HFFc6 (cell line): Measurements from ENCODE around the gene NDUFB7. TPM values are rescaled to one million over a fixed set of nuclear protein-coding genes. Genes with fewer than 3 reads are reported as not detected.
"Not testable (repeated sequence)": the region's sequence is repeated elsewhere in the genome, so short reads cannot be mapped to it uniquely, and the experiment has no call there.

Experiments used
- DNase-seq: peaks from one replicate; pipeline ENCODE4 v3.0.0-alpha.2; 2018
- H3K27ac Mint-ChIP-seq: 2 replicates; pipeline ENCODE4 v1.8.0; 2020; ENCODE audit warnings: mild to moderate bottlenecking, mixed read lengths
- H3K27me3 Mint-ChIP-seq: 2 replicates; pipeline ENCODE4 v1.8.0; 2021; ENCODE audit warnings: mild to moderate bottlenecking, moderate library complexity, mixed read lengths; ENCODE audit not compliant: insufficient read depth
- H3K36me3 Mint-ChIP-seq: 2 replicates; pipeline ENCODE4 v1.8.0; 2021; ENCODE audit warnings: low read depth, mixed read lengths
- H3K4me1 Mint-ChIP-seq: 2 replicates; pipeline ENCODE4 v1.8.0; 2020; ENCODE audit warnings: low read depth, mixed read lengths
- H3K4me3 Mint-ChIP-seq: 2 replicates; pipeline ENCODE4 v1.8.0; 2020; ENCODE audit warnings: mild to moderate bottlenecking, moderate library complexity, mixed read lengths
- H3K9me3 Mint-ChIP-seq: 2 replicates; pipeline ENCODE4 v1.8.0; 2020; ENCODE audit warnings: mild to moderate bottlenecking, mixed read lengths
- total RNA-seq, 6 experiments: library from RNA; stranded (reverse); fragmentation: NEBNext Ultra II Directional; extraction: Animal tissue kit (Norgen Biotek cat#: 25700); gene quantifications; 2 replicates in 1 of 6; 3 replicates in 5 of 6; pipeline ENCODE4 v1.2.3, GENCODE V29; 2021
- TF ChIP-seq, protein P1 (sequence below): fragments of 200-600 bp; sonication (generic); IDR thresholded peaks from 2 replicates; pipeline ENCODE4 v1.5.0; 2021; ENCODE audit warnings: antibody characterized with exemption, mild to moderate bottlenecking

The NDUFB7 gene
- total RNA-seq, 6 experiments from 2014 or later = 167 to 227 (median 199) TPM

DNA sequence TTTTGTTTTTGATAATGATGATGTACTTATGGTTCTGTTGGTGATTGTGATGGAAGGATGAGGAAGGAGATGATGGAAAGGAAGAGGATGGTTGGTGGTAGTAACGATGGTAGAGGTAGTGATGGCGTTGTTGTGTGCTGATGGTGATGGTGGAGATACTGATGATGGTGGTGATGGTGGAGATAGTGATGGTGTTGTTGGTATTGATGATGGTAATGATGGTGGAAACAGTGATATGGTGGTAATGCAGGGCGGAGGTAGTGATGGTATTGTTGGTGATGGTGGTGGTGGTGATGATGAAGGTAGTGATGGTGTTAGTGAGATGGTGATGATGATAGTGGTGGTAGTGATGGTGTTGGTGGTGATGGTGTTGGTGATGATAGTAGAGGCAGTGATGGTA, 23.7 kb upstream of the NDUFB7 start:
- DNase-seq = no peak
- TF ChIP-seq, protein P1, sequence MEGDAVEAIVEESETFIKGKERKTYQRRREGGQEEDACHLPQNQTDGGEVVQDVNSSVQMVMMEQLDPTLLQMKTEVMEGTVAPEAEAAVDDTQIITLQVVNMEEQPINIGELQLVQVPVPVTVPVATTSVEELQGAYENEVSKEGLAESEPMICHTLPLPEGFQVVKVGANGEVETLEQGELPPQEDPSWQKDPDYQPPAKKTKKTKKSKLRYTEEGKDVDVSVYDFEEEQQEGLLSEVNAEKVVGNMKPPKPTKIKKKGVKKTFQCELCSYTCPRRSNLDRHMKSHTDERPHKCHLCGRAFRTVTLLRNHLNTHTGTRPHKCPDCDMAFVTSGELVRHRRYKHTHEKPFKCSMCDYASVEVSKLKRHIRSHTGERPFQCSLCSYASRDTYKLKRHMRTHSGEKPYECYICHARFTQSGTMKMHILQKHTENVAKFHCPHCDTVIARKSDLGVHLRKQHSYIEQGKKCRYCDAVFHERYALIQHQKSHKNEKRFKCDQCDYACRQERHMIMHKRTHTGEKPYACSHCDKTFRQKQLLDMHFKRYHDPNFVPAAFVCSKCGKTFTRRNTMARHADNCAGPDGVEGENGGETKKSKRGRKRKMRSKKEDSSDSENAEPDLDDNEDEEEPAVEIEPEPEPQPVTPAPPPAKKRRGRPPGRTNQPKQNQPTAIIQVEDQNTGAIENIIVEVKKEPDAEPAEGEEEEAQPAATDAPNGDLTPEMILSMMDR = no peak
- Mint-ChIP-seq H3K27me3 (peaks cover 8% of the 10 kb centered on the region), H3K27ac (no peak overlapping the region), H3K4me3 (no peak overlapping the region), H3K4me1 (no peaks in the 10 kb centered on the region), H3K36me3 (peaks cover 6% of the 10 kb centered on the region; the same call in 1 of the 2 replicates), H3K9me3 (peaks cover 13% of the 10 kb centered on the region)

DNA sequence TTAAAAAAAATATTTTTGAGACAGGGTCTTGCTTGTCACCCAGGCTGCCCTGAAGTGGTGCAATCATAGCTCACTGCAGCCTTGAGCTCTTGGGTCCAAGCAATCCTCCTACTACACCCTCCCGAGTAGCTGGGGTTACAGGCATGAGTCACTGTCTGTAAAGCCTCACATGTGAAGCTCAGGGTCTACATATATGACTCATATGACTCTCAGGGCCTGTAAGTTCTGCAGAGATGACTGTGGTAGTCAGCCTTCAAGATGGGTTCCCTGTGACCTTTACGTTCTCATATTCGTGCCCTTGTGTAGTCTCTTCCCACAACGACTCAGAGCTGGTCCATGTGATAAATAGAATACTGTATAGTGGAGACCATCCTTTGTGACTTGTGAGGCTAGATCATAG, 17.6 kb upstream of the NDUFB7 start:
- not testable (repeated sequence) for DNase-seq, H3K27ac Mint-ChIP-seq

DNA sequence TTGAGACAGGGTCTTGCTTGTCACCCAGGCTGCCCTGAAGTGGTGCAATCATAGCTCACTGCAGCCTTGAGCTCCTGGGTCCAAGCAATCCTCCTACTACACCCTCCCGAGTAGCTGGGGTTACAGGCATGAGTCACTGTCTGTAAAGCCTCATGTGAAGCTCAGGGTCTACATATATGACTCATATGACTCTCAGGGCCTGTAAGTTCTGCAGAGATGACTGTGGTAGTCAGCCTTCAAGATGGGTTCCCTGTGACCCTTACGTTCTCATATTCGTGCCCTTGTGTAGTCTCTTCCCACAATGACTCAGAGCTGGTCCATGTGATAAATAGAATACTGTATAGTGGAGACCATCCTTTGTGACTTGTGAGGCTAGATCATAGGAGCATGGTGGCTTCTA, 13.3 kb upstream of the NDUFB7 start:
- peak; percentile 50 for DNase-seq
- not testable (repeated sequence) for H3K36me3 Mint-ChIP-seq

More for the DNA sequence above, 17.6 kb upstream of the NDUFB7 start:
- H3K9me3 Mint-ChIP-seq, H3K4me3 Mint-ChIP-seq, H3K4me1 Mint-ChIP-seq, H3K27me3 Mint-ChIP-seq, H3K36me3 Mint-ChIP-seq: not testable (repeated sequence)

DNA sequence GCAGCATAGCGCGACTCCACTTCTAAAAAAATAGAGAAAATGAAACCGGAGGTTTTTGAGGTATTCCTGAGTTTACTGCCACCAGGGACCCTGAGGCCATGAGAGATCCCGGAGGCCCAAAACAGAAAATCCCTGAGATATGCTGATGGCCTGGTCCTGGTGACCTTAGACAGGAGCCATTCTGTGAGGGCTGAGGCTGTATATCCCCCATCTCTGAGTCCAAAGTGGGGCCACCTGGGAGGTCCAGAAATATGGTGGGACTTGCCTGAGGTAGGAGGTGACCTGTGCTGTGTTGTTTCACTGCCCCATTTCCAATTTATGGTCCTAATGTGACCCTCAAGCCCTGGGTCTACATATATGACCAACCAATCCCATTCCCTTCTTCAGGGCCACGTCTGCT, 12.5 kb upstream of the NDUFB7 start:
- not testable (repeated sequence) for H3K4me3 Mint-ChIP-seq, H3K36me3 Mint-ChIP-seq, DNase-seq, H3K4me1 Mint-ChIP-seq, H3K27ac Mint-ChIP-seq, H3K27me3 Mint-ChIP-seq, H3K9me3 Mint-ChIP-seq

More for the DNA sequence above, 13.3 kb upstream of the NDUFB7 start:
- not testable (repeated sequence) for H3K4me1 Mint-ChIP-seq, H3K27ac Mint-ChIP-seq, H3K9me3 Mint-ChIP-seq, H3K4me3 Mint-ChIP-seq, H3K27me3 Mint-ChIP-seq

DNA sequence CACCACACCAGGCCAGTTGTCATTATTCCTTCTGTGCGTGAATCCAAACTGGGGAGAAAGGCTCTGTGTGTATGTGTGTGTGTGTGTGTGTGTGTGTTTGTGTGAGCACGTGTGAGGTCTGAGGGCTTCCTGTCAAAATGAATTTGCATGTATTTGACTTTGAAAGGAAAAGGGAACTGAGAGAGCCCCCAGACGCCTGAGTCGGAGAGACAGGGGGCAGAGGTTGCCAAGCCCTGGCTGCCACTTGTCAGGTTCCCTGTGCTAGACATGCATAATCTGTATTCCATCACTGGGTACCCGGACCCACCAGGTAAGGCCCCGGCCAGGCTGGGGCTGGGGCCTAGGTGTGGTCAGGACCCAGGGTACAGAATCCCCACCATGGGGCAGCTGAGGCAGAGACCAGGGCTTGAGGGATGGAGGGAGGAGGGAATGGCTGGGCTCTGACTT, 11.1 kb upstream of the NDUFB7 start, which contains the start of gene CLEC17A:
TSS of gene CLEC17A (plus strand) at position 191 of the 447 bp plus-strand sequence. CDS start at position 268, 77 bp downstream.
- H3K9me3 Mint-ChIP-seq = no peaks in the 10 kb centered on the region
- TF ChIP-seq, protein P1 = no peak
- H3K36me3 Mint-ChIP-seq = no peaks in the 10 kb centered on the region
- 0 out of 2 replicates have a peak, but pooled peaks cover 11% of the 10 kb centered on the region for H3K4me1 Mint-ChIP-seq
- no peak for DNase-seq
- no peak within 1 kb of the TSS for H3K27ac Mint-ChIP-seq
- no peaks in the 10 kb centered on the region; the same call in 1 of the 2 replicates for H3K27me3 Mint-ChIP-seq
- no peak within 1 kb of the TSS for H3K4me3 Mint-ChIP-seq

DNA sequence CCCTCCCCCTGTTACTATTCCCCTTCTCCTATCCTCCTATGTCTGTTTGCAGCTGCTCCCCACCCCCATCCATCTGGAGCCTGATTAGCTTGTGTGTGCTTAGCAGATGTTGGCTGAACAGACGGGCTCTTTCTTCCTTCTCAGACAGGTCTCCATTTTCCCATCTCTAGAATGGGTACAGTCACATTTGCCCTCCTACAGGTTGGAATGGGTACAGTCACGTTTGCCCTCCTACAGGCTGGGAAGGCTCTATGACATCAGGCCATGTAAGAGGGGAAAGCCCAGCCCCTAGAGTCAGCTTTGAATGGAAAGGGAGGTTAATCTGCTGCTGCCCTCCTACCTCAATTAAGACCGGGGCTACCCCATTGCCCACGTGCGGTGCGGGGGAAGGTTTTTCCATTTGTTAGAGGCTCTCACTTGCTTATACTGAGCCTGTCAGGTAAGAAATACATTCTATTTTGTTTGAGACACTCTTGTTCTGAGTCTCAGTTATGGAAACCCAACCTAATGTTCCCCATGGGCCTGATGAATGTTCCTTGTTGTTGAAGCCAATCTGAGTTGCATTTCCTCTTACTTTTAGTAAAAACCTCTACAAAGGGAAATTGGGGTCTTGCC, 8.9 kb upstream of the NDUFB7 start:
- no peaks in the 10 kb centered on the region for H3K9me3 Mint-ChIP-seq

DNA sequence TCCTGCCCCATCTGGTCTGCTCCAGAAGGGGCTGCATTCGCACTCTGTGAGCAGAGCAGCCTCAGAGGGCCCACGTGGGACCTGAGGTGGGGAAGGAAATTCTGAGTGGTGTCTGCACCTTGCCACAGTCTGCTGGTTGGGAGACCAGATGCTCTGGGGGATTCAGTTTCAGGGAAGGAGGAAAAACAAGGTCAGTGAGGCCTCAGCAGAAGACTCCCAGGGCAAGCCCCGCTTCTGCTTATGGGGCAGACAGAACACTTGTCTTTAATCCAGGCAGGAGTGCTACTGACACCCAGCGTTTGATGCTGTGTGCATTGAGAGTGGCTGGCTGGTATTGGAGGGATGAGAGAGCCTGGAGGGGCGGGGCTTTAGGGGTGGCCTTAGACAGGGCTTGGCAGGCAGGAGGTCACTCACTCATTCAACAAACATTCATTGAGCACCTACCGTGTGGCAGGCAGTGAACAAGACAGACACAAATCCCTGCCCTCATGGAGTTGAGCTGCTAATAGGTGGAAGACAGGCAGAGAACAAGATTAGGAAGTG, 6.1 kb upstream of the NDUFB7 start:
- no peak overlapping the region for H3K27ac Mint-ChIP-seq
- DNase-seq = no peak
- no peaks in the 10 kb centered on the region; the same call in 1 of the 2 replicates for H3K27me3 Mint-ChIP-seq
- peaks cover 18% of the 10 kb centered on the region for H3K4me1 Mint-ChIP-seq
- no peak overlapping the region for H3K4me3 Mint-ChIP-seq
- TF ChIP-seq, protein P1 = no peak
- no peaks in the 10 kb centered on the region for H3K9me3 Mint-ChIP-seq
- no peaks in the 10 kb centered on the region for H3K36me3 Mint-ChIP-seq

More for the DNA sequence above, 8.9 kb upstream of the NDUFB7 start:
- Mint-ChIP-seq H3K4me1 (0 out of 2 replicates have a peak, but pooled peaks cover 11% of the 10 kb centered on the region), H3K4me3 (no peak overlapping the region), H3K27me3 (no peaks in the 10 kb centered on the region; the same call in 1 of the 2 replicates), H3K27ac (no peak overlapping the region), H3K36me3 (no peaks in the 10 kb centered on the region)
- TF ChIP-seq, protein P1 = peak; percentile 23
- DNase-seq = no peak
